ENCODE data around the gene LYPD4. TPM values are rescaled to one million over a fixed set of nuclear protein-coding genes. Genes with fewer than 3 reads are reported as not detected.

Gene LYPD4
- total and polyA plus RNA-seq, 12 donors = not detected

- no peaks in the 10 kb centered on the region for H3K36me3 ChIP-seq
- no peak for DNase-seq
- no peak overlapping the region for H3K27ac ChIP-seq
- no peaks in the 10 kb centered on the region for H3K9me3 ChIP-seq
- 60 to 75% methylated on average over 4 of the region's 4 CpGs for WGBS, 2 donors
- TF ChIP-seq CTCF (IDR thresholded peaks at IDR 0.05) = no peak
- ATAC-seq = no peak
- no peak overlapping the region for H3K4me3 ChIP-seq
- intact Hi-C loops (cut with DNase I) = no loop called here
- H3K4me1 ChIP-seq = peaks cover 0 to 16% (median 0%) of the 10 kb centered on the region in 9 donors
- peaks cover 0 to 37% (median 10%) of the 10 kb centered on the region in 7 donors for H3K27me3 ChIP-seq
These were observed 29.2 kb downstream of the LYPD4 start for GRCh38 chr19:41815301-41815700.

- TF ChIP-seq CTCF (IDR thresholded peaks at IDR 0.05) = no peak
- peaks cover 0 to 36% (median 20%) of the 10 kb centered on the region in 7 donors for H3K27me3 ChIP-seq
- no peaks in the 10 kb centered on the region for H3K36me3 ChIP-seq
- ATAC-seq = no peak
- H3K4me3 ChIP-seq = no peak overlapping the region
- H3K27ac ChIP-seq = no peak overlapping the region
- no peaks in the 10 kb centered on the region for H3K9me3 ChIP-seq
- H3K4me1 ChIP-seq = peaks cover 0 to 28% (median 0%) of the 10 kb centered on the region in 9 donors
- intact Hi-C loops (cut with DNase I) = no loop called here
- no peak for DNase-seq
- 42 to 56% methylated on average over 4 of the region's 4 CpGs for WGBS, 2 donors
These were observed 30.6 kb downstream of the LYPD4 start for GRCh38 chr19:41813911-41814310.

GRCh38 chr19:41811981-41812380, 32.5 kb downstream of the LYPD4 start:
- intact Hi-C loops (cut with DNase I) = no loop called here
- Histone ChIP-seq H3K27me3 (peaks cover 0 to 47% (median 26%) of the 10 kb centered on the region in 7 donors), H3K36me3 (no peaks in the 10 kb centered on the region), H3K4me3 (no peak overlapping the region), H3K4me1 (peaks cover 0 to 35% (median 0%) of the 10 kb centered on the region in 9 donors), H3K9me3 (no peaks in the 10 kb centered on the region), H3K27ac (peak overlapping the region in 2 of 10 donors; percentile 46 to 89)
- ATAC-seq = no peak
- TF ChIP-seq CTCF (IDR thresholded peaks at IDR 0.05) = no peak
- 65 to 69% methylated on average over 3 of the region's 3 CpGs for WGBS, 2 donors
- no peak for DNase-seq

- no peak overlapping the region for H3K4me3 ChIP-seq
- no peaks in the 10 kb centered on the region for H3K36me3 ChIP-seq
- ATAC-seq (peak in 7 of 8 donors; percentile 40 to 69 (median 64)), DNase-seq (peak in 1 of 2 donors; percentile 46)
- no peak for TF ChIP-seq CTCF (IDR thresholded peaks at IDR 0.05)
- peaks cover 0 to 35% (median 0%) of the 10 kb centered on the region in 9 donors for H3K4me1 ChIP-seq
- peaks cover 0 to 47% (median 27%) of the 10 kb centered on the region in 7 donors for H3K27me3 ChIP-seq
- H3K9me3 ChIP-seq = no peaks in the 10 kb centered on the region
- WGBS, 2 donors = 51 to 57% methylated on average over 3 of the region's 3 CpGs
- intact Hi-C loops (cut with DNase I) = no loop called here
- peak overlapping the region in 4 of 10 donors; percentile 5 to 89 (median 42) for H3K27ac ChIP-seq
These were observed 33.4 kb downstream of the LYPD4 start for GRCh38 chr19:41811036-41811435.
